ENCODE data around the gene CEACAM19.

Gene CEACAM19

DNA sequence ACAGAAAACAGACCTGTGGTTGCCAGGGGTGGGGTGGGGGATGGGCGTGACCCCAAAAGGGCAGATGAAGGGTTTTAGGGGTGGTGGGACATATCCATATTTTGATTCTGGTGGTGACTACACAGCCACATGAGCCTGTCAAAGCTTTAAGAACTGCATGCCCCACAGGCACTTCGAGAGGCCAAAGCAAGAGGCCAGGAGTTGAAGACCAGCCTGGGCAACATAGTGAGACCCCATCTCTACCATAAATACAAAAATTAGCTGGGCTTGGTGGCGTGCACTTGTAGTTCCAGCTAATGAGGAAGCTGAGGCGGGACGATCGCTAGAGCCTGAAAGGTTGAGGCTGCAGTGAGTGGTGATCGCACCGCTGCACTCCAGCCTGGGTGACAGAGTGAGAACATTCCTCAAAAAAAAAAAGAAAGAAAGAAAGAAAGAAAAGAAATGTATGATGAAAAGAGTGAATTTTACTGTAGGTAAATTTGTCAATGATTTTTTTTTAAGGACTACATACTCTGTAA is 58.3 kb downstream of the CEACAM19 start:
- in situ Hi-C loops (cut with HindIII; ENCODE audit: low sequenced_read_pairs), result loop anchor here (10.0 kb wide), 1 partner anchor 225 kb away; the partner anchor contains the start of gene CLPTM1
- H3K4me3 ChIP-seq (ENCODE audit: low read depth, low read length), result no peak overlapping the region
- TF ChIP-seq, protein P1, sequence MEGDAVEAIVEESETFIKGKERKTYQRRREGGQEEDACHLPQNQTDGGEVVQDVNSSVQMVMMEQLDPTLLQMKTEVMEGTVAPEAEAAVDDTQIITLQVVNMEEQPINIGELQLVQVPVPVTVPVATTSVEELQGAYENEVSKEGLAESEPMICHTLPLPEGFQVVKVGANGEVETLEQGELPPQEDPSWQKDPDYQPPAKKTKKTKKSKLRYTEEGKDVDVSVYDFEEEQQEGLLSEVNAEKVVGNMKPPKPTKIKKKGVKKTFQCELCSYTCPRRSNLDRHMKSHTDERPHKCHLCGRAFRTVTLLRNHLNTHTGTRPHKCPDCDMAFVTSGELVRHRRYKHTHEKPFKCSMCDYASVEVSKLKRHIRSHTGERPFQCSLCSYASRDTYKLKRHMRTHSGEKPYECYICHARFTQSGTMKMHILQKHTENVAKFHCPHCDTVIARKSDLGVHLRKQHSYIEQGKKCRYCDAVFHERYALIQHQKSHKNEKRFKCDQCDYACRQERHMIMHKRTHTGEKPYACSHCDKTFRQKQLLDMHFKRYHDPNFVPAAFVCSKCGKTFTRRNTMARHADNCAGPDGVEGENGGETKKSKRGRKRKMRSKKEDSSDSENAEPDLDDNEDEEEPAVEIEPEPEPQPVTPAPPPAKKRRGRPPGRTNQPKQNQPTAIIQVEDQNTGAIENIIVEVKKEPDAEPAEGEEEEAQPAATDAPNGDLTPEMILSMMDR (IDR thresholded peaks at IDR 0.05; ENCODE audit: low read depth, low read length, missing control alignments), result no peak
- DNase-seq (ENCODE audit: low read depth), result no peak

DNA sequence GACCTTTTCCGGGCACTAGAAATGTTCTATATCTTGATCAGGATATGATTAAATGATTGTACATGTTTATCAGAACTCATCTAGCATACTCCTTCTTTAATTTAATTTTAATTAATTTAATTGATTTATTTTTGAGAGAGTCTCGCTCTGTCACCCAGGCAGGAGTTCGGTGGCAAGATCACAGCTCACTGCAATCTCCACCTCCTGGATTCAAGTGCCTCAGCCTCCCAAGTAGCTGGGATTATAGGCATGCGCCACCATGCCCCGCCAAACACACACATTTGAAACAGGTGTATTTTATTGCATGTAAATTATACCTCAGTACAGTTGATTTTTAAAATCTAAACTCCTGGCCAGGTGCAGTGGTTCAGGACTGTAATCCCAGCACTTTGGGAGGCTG is 59.8 kb downstream of the CEACAM19 start:
- no peak for DNase-seq (ENCODE audit: low read depth)
- H3K4me3 ChIP-seq (ENCODE audit: low read depth, low read length), result no peak overlapping the region
- TF ChIP-seq, protein P1 (IDR thresholded peaks at IDR 0.05; ENCODE audit: low read depth, low read length, missing control alignments), result no peak
- in situ Hi-C loops (cut with HindIII; ENCODE audit: low sequenced_read_pairs), result loop anchor here (10.0 kb wide), 1 partner anchor 224 kb away; the partner anchor contains the start of gene CLPTM1

DNA sequence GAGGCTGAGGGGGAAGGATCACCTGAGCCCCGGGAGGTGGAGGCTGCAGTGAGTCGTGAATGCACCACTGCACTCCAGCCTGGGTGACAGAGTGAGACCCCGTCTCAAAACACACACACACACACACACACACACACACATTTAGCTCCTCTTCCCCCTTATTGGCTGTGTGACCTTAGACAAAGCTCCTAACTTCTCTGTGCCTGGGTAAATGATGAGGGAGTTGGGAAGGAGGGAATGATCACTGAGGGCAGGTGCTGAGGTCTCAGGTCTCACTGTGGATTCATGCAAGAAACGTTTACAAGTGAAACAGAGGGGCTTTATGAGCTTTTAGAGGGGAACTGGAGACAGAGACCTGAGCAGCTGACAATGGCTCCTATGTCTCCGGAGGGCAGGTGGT is 60.3 kb downstream of the CEACAM19 start:
- no peak for DNase-seq (ENCODE audit: low read depth)
- TF ChIP-seq, protein P1 (IDR thresholded peaks at IDR 0.05; ENCODE audit: low read depth, low read length, missing control alignments), result no peak
- H3K4me3 ChIP-seq (ENCODE audit: low read depth, low read length), result no peak overlapping the region
- in situ Hi-C loops (cut with HindIII; ENCODE audit: low sequenced_read_pairs), result loop anchor here (10.0 kb wide), 1 partner anchor 223 kb away; the partner anchor contains the start of gene CLPTM1

DNA sequence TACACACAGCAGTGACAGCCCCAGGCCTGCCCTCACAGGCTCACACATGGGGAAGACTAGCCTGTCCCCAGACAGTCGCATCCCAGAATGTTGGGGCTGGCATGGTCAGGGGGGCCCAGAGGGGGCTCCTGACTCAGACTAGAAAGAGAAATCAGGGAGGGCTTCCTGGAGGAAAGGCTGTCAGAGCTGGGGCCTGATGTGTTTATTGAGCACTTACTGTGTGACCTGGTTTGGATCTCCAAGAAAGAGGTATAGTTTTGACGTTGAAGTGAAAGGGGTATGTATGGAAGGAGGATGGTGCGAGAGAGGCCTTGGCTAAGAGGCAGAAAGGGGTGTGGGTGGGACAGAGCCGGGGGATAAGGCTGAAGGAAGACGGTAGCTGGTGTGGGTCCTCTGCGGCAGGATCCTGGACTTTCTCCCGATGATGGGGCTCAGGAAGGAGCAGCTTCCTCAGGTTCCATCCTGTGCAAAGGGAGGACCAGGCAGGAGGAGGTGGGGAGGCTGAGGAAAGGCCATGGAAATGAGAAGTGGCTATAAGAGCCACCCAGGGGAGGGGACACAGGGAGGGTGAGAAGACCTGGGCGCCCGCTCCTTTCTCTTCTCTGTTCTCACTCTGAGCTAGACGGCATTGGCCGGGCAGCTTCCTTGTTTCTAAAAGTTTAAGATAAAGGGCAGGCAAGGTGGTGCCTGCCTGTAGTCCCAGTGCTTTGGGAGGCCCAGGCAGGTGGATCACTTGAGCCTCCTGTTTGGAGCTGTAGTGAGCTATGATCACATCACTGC is 61.1 kb downstream of the CEACAM19 start:
- in situ Hi-C loops (cut with HindIII; ENCODE audit: low sequenced_read_pairs), result loop anchor here (10.0 kb wide), 1 partner anchor 222 kb away; the partner anchor contains the start of gene CLPTM1
- no peak overlapping the region for H3K4me3 ChIP-seq (ENCODE audit: low read depth, low read length)
- TF ChIP-seq, protein P1 (IDR thresholded peaks at IDR 0.05; ENCODE audit: low read depth, low read length, missing control alignments), result no peak
- no peak for DNase-seq (ENCODE audit: low read depth)
